Measurements from ENCODE around the gene SEC14L3.

- TF ChIP-seq CEBPB (IDR thresholded peaks at IDR 0.05; ENCODE audit: borderline replicate concordance in 1 of 2, low read depth in 2 of 2, low read length in 2 of 2) = no peak
- no peak for TF ChIP-seq CBX5 (IDR thresholded peaks at IDR 0.05; ENCODE audit: low read depth)
- no peak for TF ChIP-seq SMC3 (IDR thresholded peaks at IDR 0.05; ENCODE audit: borderline replicate concordance, low read length)
- TF ChIP-seq RUNX3 (IDR thresholded peaks at IDR 0.05; ENCODE audit: low read length) = no peak
- TF ChIP-seq REST (IDR thresholded peaks at IDR 0.05; ENCODE audit: low read depth, low read length) = no peak
- no peak for TF ChIP-seq JUND (IDR thresholded peaks at IDR 0.05; ENCODE audit: low read depth, low read length)
- no peak for TF ChIP-seq POU2F2 (IDR thresholded peaks at IDR 0.05; ENCODE audit: borderline replicate concordance, low read depth, low read length)
- TF ChIP-seq SIN3A (IDR thresholded peaks at IDR 0.05; ENCODE audit: low read depth, low read length) = no peak
- TF ChIP-seq RAD21 (IDR thresholded peaks at IDR 0.05; ENCODE audit: insufficient read depth, low read depth, low read length) = peak; percentile 39
- TF ChIP-seq CTCF (IDR thresholded peaks at IDR 0.05 in 2 of 3, conservative IDR thresholded peaks at IDR 0.05 in 1 of 3; ENCODE audit: control insufficient read depth in 2 of 3, extremely low read depth in 1 of 3, insufficient read depth in 1 of 3, low read depth in 3 of 3, low read length in 3 of 3) = peak in 1 of 3 experiments; percentile 17; a peak in 1 of 6 replicates
- TF ChIP-seq EP300 (IDR thresholded peaks at IDR 0.05; ENCODE audit: borderline replicate concordance in 1 of 2, control insufficient read depth in 1 of 2, low read depth in 2 of 2, low read length in 2 of 2) = no peak
Observed at GRCh38 chr22:30453731-30454510, 17.9 kb downstream of the SEC14L3 start.

Measured in GM12878 (cell line).